22Rv1 (cell line): ENCODE data around the gene NOXA1.

Experiments
- CTCF ChIP-seq: fragments of 450-650 bp; IDR thresholded peaks from 2 replicates; pipeline ENCODE4 v1.5.1; 2017; ENCODE audit warnings: mild to moderate bottlenecking
- ZFX ChIP-seq: fragments of 450-650 bp; IDR thresholded peaks from 2 replicates; pipeline ENCODE4 v1.6.1; 2017; ENCODE audit warnings: antibody characterized with exemption, borderline replicate concordance

GRCh38 chr9:137478613-137478961 lies 55.4 kb downstream of the NOXA1 start:
- TF ChIP-seq CTCF = no peak
- no peak for TF ChIP-seq ZFX
